Measurements from ENCODE around the gene ZNF280B. TPM values are rescaled to one million over a fixed set of nuclear protein-coding genes. Genes with fewer than 3 reads are reported as not detected.
"Not testable (repeated sequence)": the region's sequence is repeated elsewhere in the genome, so short reads cannot be mapped to it uniquely, and the experiment has no call there.

The ZNF280B gene
- polyA plus RNA-seq, 3 donors = 0.04 TPM; not detected in 2

GRCh38 chr22:22442928-22443709 is 65.4 kb downstream of the ZNF280B start:
- no peak overlapping the region for H3K4me3 Mint-ChIP-seq
- no peak overlapping the region for H3K27ac ChIP-seq (ENCODE audit: low read depth in 1 of 2, low read length in 2 of 2)
- intact Hi-C loops (cut with micrococcal nuclease) = no loop called here
- H3K27me3 ChIP-seq (ENCODE audit: control insufficient read depth in 2 of 2, insufficient read depth in 2 of 2, low read length in 2 of 2) = peaks cover 0 to 4% of the 10 kb centered on the region in 2 donors
- no peaks in the 10 kb centered on the region for H3K79me2 ChIP-seq (ENCODE audit: insufficient read depth, low read length)
- no peak for DNase-seq
- no peak overlapping the region for H3K4me3 ChIP-seq (replicated peaks in 1 of 3; ENCODE audit: low read depth in 2 of 3, low read length in 3 of 3)
- no peak overlapping the region for H2AFZ ChIP-seq (ENCODE audit: insufficient read depth, low read depth, low read length, poor library complexity, severe bottlenecking)
- no peaks in the 10 kb centered on the region for H3K36me3 Mint-ChIP-seq
- H3K9me3 ChIP-seq (replicated peaks in 1 of 2; ENCODE audit: control insufficient read depth in 1 of 2, insufficient read depth in 1 of 2, low read length in 2 of 2) = no peaks in the 10 kb centered on the region
- no peak overlapping the region for H3K4me2 ChIP-seq (replicated peaks; ENCODE audit: extremely low read depth, low read length, poor library complexity, severe bottlenecking)
- TF ChIP-seq, protein P1, sequence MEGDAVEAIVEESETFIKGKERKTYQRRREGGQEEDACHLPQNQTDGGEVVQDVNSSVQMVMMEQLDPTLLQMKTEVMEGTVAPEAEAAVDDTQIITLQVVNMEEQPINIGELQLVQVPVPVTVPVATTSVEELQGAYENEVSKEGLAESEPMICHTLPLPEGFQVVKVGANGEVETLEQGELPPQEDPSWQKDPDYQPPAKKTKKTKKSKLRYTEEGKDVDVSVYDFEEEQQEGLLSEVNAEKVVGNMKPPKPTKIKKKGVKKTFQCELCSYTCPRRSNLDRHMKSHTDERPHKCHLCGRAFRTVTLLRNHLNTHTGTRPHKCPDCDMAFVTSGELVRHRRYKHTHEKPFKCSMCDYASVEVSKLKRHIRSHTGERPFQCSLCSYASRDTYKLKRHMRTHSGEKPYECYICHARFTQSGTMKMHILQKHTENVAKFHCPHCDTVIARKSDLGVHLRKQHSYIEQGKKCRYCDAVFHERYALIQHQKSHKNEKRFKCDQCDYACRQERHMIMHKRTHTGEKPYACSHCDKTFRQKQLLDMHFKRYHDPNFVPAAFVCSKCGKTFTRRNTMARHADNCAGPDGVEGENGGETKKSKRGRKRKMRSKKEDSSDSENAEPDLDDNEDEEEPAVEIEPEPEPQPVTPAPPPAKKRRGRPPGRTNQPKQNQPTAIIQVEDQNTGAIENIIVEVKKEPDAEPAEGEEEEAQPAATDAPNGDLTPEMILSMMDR (IDR thresholded peaks at IDR 0.05) = no peak
- no peaks in the 10 kb centered on the region for H3K4me1 Mint-ChIP-seq
- peaks cover 3 to 14% (median 4%) of the 10 kb centered on the region in 3 donors for H3K27me3 Mint-ChIP-seq (ENCODE audit: low read depth in 3 of 3)
- no peaks in the 10 kb centered on the region for H3K36me3 ChIP-seq (replicated peaks in 1 of 2; ENCODE audit: control insufficient read depth in 1 of 2, insufficient read depth in 2 of 2, low read length in 2 of 2)
- peaks cover 0 to 16% (median 9%) of the 10 kb centered on the region in 7 donors for H3K9me3 Mint-ChIP-seq
- no peaks in the 10 kb centered on the region for H4K20me1 ChIP-seq (ENCODE audit: insufficient read depth, low read length)
- 60% methylated on average over 1 of the region's 7 CpGs for WGBS (ENCODE audit: insufficient coverage)
- H3K4me1 ChIP-seq (ENCODE audit: control insufficient read depth in 1 of 2, insufficient read depth in 2 of 2, low read length in 2 of 2) = no peaks in the 10 kb centered on the region
- no peak overlapping the region for H3K9ac ChIP-seq (ENCODE audit: insufficient read depth, low read length, poor library complexity, severe bottlenecking)
- no peak overlapping the region for H3K27ac Mint-ChIP-seq

DNA sequence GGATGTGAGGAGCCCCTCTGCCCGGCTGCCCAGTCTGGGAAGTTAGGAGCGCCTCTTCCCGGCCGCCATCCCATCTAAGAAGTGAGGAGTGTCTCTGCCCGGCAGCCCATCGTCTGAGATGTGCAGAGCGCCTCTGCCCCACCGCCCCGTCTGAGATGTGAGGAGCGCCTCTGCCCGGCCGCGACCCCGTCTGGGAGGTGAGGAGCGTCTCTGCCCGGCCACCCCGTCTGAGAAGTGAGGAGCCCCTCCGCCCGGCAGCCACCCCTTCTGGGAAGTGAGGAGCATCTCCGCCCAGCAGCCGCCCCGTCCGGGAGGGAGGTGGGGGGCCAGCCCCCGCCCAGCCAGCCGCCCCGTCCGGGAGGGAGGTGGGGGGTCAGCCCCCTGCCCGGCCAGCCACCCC is 66.9 kb downstream of the ZNF280B start:
- H3K36me3 ChIP-seq (replicated peaks in 1 of 2; ENCODE audit: control insufficient read depth in 1 of 2, insufficient read depth in 2 of 2, low read length in 2 of 2); H3K9ac ChIP-seq (ENCODE audit: insufficient read depth, low read length, poor library complexity, severe bottlenecking); H3K4me1 ChIP-seq (ENCODE audit: control insufficient read depth in 1 of 2, insufficient read depth in 2 of 2, low read length in 2 of 2); H3K36me3 Mint-ChIP-seq; H4K20me1 ChIP-seq (ENCODE audit: insufficient read depth, low read length); H3K27me3 Mint-ChIP-seq (ENCODE audit: low read depth in 3 of 3); H3K27me3 ChIP-seq (ENCODE audit: control insufficient read depth in 2 of 2, insufficient read depth in 2 of 2, low read length in 2 of 2); H3K27ac Mint-ChIP-seq; H3K4me1 Mint-ChIP-seq; H3K4me3 Mint-ChIP-seq; H2AFZ ChIP-seq (ENCODE audit: insufficient read depth, low read depth, low read length, poor library complexity, severe bottlenecking); intact Hi-C loops (cut with micrococcal nuclease); H3K4me2 ChIP-seq (replicated peaks; ENCODE audit: extremely low read depth, low read length, poor library complexity, severe bottlenecking); H3K27ac ChIP-seq (ENCODE audit: low read depth in 1 of 2, low read length in 2 of 2); DNase-seq; H3K79me2 ChIP-seq (ENCODE audit: insufficient read depth, low read length); H3K4me3 ChIP-seq (replicated peaks in 1 of 3; ENCODE audit: low read depth in 2 of 3, low read length in 3 of 3); H3K9me3 ChIP-seq (replicated peaks in 1 of 2; ENCODE audit: control insufficient read depth in 1 of 2, insufficient read depth in 1 of 2, low read length in 2 of 2): not testable (repeated sequence)
- H3K9me3 Mint-ChIP-seq = peaks cover 0 to 16% (median 9%) of the 10 kb centered on the region in 7 donors
- 95% methylated on average over 6 of the region's 28 CpGs for WGBS (ENCODE audit: insufficient coverage)

All from CD14-positive monocyte (primary cell).